Measurements from ENCODE around the gene LEUTX.
"Not testable (repeated sequence)": the region's sequence is repeated elsewhere in the genome, so short reads cannot be mapped to it uniquely, and the experiment has no call there.

The LEUTX gene

DNA sequence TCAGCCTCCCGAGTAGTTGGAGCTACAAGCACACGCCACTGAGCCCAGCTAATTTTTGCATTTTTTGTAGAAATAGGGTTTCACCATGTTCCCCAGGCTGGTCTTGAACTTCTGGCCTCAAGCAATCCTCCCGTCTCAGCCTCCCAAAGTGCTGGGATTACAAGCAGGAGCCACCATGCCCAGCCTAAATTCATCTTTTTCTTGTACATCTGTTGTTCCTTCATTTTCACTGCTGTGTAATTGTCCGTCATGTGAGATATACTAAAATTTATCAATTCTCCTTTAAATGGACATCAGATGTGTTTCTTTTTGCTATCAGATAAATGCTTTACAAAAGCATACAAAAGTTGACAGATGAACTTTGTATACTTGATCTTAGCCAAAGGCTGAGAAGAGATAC lies 32.4 kb downstream of the LEUTX start:
- no peaks in the 10 kb centered on the region for H3F3A ChIP-seq (ENCODE audit: insufficient read depth)
- no peak overlapping the region for H3K4me3 ChIP-seq (ENCODE audit: insufficient read depth, low read length, poor library complexity, severe bottlenecking)
- no peak overlapping the region for H2AFZ ChIP-seq (ENCODE audit: low read depth, low read length, severe bottlenecking)
- TF ChIP-seq, protein P1, sequence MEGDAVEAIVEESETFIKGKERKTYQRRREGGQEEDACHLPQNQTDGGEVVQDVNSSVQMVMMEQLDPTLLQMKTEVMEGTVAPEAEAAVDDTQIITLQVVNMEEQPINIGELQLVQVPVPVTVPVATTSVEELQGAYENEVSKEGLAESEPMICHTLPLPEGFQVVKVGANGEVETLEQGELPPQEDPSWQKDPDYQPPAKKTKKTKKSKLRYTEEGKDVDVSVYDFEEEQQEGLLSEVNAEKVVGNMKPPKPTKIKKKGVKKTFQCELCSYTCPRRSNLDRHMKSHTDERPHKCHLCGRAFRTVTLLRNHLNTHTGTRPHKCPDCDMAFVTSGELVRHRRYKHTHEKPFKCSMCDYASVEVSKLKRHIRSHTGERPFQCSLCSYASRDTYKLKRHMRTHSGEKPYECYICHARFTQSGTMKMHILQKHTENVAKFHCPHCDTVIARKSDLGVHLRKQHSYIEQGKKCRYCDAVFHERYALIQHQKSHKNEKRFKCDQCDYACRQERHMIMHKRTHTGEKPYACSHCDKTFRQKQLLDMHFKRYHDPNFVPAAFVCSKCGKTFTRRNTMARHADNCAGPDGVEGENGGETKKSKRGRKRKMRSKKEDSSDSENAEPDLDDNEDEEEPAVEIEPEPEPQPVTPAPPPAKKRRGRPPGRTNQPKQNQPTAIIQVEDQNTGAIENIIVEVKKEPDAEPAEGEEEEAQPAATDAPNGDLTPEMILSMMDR (IDR thresholded peaks at IDR 0.05; ENCODE audit: insufficient read depth, low read length, poor library complexity, severe bottlenecking) = no peak
- H3K27ac ChIP-seq (ENCODE audit: low read depth, low read length) = no peak overlapping the region
- no peak overlapping the region for H3K9ac ChIP-seq (ENCODE audit: low read length)
- H4K20me1 ChIP-seq (ENCODE audit: low read depth, low read length) = no peaks in the 10 kb centered on the region
- no peaks in the 10 kb centered on the region for H3K9me2 ChIP-seq (replicated peaks; ENCODE audit: insufficient read depth, low read length)
- no peaks in the 10 kb centered on the region for H3K36me3 ChIP-seq (ENCODE audit: low read length)
- H3K9me3 ChIP-seq (ENCODE audit: insufficient read depth, low read length) = no peaks in the 10 kb centered on the region
- no peaks in the 10 kb centered on the region for H3K79me2 ChIP-seq (ENCODE audit: insufficient read depth, low read length)
- no peaks in the 10 kb centered on the region for H3K27me3 ChIP-seq (ENCODE audit: low read length)
- H3K4me2 ChIP-seq (ENCODE audit: low read depth, low read length, poor library complexity, severe bottlenecking) = no peak overlapping the region

DNA sequence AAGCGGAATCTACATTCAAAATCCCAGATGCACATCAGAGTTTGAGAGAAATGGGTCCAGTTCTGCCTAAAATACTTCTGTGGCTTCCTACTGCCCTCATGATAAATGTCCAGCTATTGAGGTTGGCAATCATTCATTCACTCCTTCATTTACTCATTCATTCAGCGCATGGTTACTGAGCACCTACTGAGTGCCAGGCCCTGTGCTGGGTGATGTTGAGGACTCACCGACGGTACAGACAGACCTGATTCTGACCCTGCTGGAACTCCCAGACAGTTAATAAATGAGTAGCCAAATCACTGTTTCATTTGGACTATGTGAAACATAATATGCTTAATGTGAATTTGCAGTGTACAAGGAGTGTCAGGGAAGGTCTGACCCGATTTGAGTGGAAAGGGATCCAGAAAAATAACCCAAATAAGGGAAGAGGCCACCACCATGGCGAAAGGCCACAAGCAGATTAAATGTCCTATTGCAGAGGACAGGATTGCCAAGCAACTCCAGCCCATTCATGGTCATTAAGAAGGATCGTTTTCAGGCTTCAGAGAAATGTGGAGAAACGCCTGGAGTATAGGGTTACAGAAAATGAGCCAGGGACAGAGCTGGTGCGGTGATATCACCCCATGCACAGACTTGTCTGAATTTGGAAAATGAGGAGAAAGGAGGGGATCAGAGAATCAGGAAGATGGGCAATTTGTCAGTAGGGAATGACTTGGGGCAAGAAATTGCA lies 34.8 kb downstream of the LEUTX start:
- no peak overlapping the region for H3K4me2 ChIP-seq (ENCODE audit: low read depth, low read length, poor library complexity, severe bottlenecking)
- H3K27me3 ChIP-seq (ENCODE audit: low read length) = no peaks in the 10 kb centered on the region
- no peaks in the 10 kb centered on the region for H3K9me3 ChIP-seq (ENCODE audit: insufficient read depth, low read length)
- TF ChIP-seq, protein P1 (IDR thresholded peaks at IDR 0.05; ENCODE audit: insufficient read depth, low read length, poor library complexity, severe bottlenecking) = no peak
- TF ChIP-seq EZH2phosphoT487 (conservative IDR thresholded peaks at IDR 0.05; ENCODE audit: low read length) = no peak
- H3K27ac ChIP-seq (ENCODE audit: low read depth, low read length) = no peak overlapping the region
- H2AFZ ChIP-seq (ENCODE audit: low read depth, low read length, severe bottlenecking) = no peak overlapping the region
- no peaks in the 10 kb centered on the region for H3K9me2 ChIP-seq (replicated peaks; ENCODE audit: insufficient read depth, low read length)
- no peaks in the 10 kb centered on the region for H4K20me1 ChIP-seq (ENCODE audit: low read depth, low read length)
- H3K36me3 ChIP-seq (ENCODE audit: low read length) = no peaks in the 10 kb centered on the region
- no peaks in the 10 kb centered on the region for H3F3A ChIP-seq (ENCODE audit: insufficient read depth)
- no peaks in the 10 kb centered on the region for H3K79me2 ChIP-seq (ENCODE audit: insufficient read depth, low read length)
- H3K4me3 ChIP-seq (ENCODE audit: insufficient read depth, low read length, poor library complexity, severe bottlenecking) = no peak overlapping the region
- H3K9ac ChIP-seq (ENCODE audit: low read length) = no peak overlapping the region

DNA sequence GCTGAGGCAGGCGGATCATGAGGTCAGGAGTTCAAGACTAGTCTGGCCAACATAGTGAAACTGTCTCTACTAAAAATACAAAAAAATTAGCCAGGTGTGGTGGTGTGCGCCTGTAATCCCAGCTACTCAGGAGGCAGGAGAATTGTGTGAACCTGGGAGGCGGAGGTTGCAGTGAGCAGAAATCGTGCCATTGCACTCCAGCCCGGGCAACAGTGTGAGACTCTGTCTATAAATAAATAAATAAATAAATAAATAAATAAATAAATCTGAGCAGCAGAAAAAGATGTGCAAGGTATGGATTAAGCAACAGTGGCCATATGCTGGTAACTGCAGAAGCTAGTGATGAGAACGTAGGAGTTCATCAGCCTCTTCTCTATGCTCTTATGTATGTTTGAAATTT lies 35.5 kb downstream of the LEUTX start:
- not testable (repeated sequence) for H3K4me3 ChIP-seq (ENCODE audit: insufficient read depth, low read length, poor library complexity, severe bottlenecking); H4K20me1 ChIP-seq (ENCODE audit: low read depth, low read length); H3K27ac ChIP-seq (ENCODE audit: low read depth, low read length); H3K36me3 ChIP-seq (ENCODE audit: low read length); H3K9ac ChIP-seq (ENCODE audit: low read length); H3K79me2 ChIP-seq (ENCODE audit: insufficient read depth, low read length); H3F3A ChIP-seq (ENCODE audit: insufficient read depth); H3K9me2 ChIP-seq (replicated peaks; ENCODE audit: insufficient read depth, low read length); H3K27me3 ChIP-seq (ENCODE audit: low read length); H3K4me2 ChIP-seq (ENCODE audit: low read depth, low read length, poor library complexity, severe bottlenecking); H2AFZ ChIP-seq (ENCODE audit: low read depth, low read length, severe bottlenecking); H3K9me3 ChIP-seq (ENCODE audit: insufficient read depth, low read length)

DNA sequence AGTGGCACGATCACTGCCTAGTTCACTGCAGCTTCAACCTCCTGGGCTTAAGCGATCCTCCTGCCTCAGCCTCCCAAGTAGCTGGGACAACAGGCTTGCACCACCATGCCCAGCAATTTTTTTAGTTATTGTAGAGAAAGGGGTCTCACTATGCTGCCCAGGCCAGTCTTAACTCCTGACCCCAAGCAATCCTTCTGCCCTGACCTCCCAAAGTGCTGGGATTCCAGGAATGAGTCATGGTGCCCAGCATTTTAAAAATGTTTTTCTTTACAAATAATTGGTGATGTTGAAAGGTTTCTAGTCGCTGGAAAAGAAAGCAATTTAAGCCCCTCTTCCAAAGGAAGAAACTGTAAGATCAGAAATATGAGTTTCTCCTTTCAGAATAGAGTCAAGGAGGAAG lies 35.9 kb downstream of the LEUTX start:
- Histone ChIP-seq H3F3A (ENCODE audit: insufficient read depth) (no peaks in the 10 kb centered on the region), H3K9me3 (ENCODE audit: insufficient read depth, low read length) (no peaks in the 10 kb centered on the region), H4K20me1 (ENCODE audit: low read depth, low read length) (no peaks in the 10 kb centered on the region), H3K9ac (ENCODE audit: low read length) (no peak overlapping the region), H3K27ac (ENCODE audit: low read depth, low read length) (no peak overlapping the region), H3K79me2 (ENCODE audit: insufficient read depth, low read length) (no peaks in the 10 kb centered on the region), H3K4me3 (ENCODE audit: insufficient read depth, low read length, poor library complexity, severe bottlenecking) (no peak overlapping the region), H2AFZ (ENCODE audit: low read depth, low read length, severe bottlenecking) (no peak overlapping the region), H3K9me2 (replicated peaks; ENCODE audit: insufficient read depth, low read length) (no peaks in the 10 kb centered on the region), H3K4me2 (ENCODE audit: low read depth, low read length, poor library complexity, severe bottlenecking) (no peak overlapping the region), H3K27me3 (ENCODE audit: low read length) (no peaks in the 10 kb centered on the region), H3K36me3 (ENCODE audit: low read length) (no peaks in the 10 kb centered on the region)
- TF ChIP-seq, protein P1 (IDR thresholded peaks at IDR 0.05; ENCODE audit: insufficient read depth, low read length, poor library complexity, severe bottlenecking) = no peak
- no peak for TF ChIP-seq EZH2phosphoT487 (conservative IDR thresholded peaks at IDR 0.05; ENCODE audit: low read length)

All from SU-DHL-6 (cell line).